ENCODE data around the gene FLRT2. TPM values are rescaled to one million over a fixed set of nuclear protein-coding genes. Genes with fewer than 3 reads are reported as not detected.

The FLRT2 gene
- total and polyA plus RNA-seq, 9 of the 15 experiments (the other 6 are each of a cell fraction or from before 2014, with no cell fraction given), result 0.02 TPM; not detected in 8

DNA sequence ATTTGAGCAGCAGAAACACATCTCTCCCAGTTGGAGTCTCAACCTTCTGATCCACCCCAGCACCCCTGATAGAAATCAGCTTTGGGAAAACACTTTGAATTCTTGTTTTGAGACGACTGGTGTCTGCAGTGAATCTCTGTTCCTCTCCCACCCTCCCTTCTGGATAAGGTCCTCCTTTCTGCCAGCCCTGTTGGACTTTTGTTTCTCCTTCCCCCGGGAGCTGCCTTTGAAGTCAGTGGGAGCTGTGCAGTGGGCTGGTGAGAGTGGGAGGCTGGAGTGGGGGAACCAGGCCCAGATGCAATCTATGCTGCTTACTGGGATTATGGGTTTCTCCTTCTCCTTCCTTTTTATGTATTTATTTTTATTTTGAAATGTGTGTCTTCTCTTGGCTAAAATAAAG, 49.0 kb downstream of the FLRT2 start (continued):
- TF ChIP-seq ZNF146 (CRISPR knock-in tag; IDR thresholded peaks at IDR 0.05; ENCODE audit: unreplicated experiment) (no peak), ZNF140 (CRISPR knock-in tag; IDR thresholded peaks at IDR 0.05) (no peak), DPF2 (IDR thresholded peaks at IDR 0.05) (no peak), MED1 (CRISPR knock-in tag; IDR thresholded peaks at IDR 0.05; ENCODE audit: borderline replicate concordance) (no peak), SMARCC2 (IDR thresholded peaks at IDR 0.05; ENCODE audit: low read depth) (no peak), ELF4 (CRISPR knock-in tag; IDR thresholded peaks at IDR 0.05) (no peak), ZNF644 (tag; IDR thresholded peaks at IDR 0.05; ENCODE audit: low read depth) (no peak)
- TF ChIP-seq, protein P1, sequence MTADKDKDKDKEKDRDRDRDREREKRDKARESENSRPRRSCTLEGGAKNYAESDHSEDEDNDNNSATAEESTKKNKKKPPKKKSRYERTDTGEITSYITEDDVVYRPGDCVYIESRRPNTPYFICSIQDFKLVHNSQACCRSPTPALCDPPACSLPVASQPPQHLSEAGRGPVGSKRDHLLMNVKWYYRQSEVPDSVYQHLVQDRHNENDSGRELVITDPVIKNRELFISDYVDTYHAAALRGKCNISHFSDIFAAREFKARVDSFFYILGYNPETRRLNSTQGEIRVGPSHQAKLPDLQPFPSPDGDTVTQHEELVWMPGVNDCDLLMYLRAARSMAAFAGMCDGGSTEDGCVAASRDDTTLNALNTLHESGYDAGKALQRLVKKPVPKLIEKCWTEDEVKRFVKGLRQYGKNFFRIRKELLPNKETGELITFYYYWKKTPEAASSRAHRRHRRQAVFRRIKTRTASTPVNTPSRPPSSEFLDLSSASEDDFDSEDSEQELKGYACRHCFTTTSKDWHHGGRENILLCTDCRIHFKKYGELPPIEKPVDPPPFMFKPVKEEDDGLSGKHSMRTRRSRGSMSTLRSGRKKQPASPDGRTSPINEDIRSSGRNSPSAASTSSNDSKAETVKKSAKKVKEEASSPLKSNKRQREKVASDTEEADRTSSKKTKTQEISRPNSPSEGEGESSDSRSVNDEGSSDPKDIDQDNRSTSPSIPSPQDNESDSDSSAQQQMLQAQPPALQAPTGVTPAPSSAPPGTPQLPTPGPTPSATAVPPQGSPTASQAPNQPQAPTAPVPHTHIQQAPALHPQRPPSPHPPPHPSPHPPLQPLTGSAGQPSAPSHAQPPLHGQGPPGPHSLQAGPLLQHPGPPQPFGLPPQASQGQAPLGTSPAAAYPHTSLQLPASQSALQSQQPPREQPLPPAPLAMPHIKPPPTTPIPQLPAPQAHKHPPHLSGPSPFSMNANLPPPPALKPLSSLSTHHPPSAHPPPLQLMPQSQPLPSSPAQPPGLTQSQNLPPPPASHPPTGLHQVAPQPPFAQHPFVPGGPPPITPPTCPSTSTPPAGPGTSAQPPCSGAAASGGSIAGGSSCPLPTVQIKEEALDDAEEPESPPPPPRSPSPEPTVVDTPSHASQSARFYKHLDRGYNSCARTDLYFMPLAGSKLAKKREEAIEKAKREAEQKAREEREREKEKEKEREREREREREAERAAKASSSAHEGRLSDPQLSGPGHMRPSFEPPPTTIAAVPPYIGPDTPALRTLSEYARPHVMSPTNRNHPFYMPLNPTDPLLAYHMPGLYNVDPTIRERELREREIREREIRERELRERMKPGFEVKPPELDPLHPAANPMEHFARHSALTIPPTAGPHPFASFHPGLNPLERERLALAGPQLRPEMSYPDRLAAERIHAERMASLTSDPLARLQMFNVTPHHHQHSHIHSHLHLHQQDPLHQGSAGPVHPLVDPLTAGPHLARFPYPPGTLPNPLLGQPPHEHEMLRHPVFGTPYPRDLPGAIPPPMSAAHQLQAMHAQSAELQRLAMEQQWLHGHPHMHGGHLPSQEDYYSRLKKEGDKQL (CRISPR knock-in tag; IDR thresholded peaks at IDR 0.05; ENCODE audit: borderline replicate concordance), result no peak
- TF ChIP-seq, protein P2, sequence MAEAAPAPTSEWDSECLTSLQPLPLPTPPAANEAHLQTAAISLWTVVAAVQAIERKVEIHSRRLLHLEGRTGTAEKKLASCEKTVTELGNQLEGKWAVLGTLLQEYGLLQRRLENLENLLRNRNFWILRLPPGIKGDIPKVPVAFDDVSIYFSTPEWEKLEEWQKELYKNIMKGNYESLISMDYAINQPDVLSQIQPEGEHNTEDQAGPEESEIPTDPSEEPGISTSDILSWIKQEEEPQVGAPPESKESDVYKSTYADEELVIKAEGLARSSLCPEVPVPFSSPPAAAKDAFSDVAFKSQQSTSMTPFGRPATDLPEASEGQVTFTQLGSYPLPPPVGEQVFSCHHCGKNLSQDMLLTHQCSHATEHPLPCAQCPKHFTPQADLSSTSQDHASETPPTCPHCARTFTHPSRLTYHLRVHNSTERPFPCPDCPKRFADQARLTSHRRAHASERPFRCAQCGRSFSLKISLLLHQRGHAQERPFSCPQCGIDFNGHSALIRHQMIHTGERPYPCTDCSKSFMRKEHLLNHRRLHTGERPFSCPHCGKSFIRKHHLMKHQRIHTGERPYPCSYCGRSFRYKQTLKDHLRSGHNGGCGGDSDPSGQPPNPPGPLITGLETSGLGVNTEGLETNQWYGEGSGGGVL (CRISPR knock-in tag; IDR thresholded peaks at IDR 0.05), result no peak

All from K562 (cell line).